ENCODE measurements around the gene CLIC6. TPM values are rescaled to one million over a fixed set of nuclear protein-coding genes. Genes with fewer than 3 reads are reported as not detected.

Gene CLIC6
- total RNA-seq, 1 donor from 2014 or later: 6.2 TPM

DNA sequence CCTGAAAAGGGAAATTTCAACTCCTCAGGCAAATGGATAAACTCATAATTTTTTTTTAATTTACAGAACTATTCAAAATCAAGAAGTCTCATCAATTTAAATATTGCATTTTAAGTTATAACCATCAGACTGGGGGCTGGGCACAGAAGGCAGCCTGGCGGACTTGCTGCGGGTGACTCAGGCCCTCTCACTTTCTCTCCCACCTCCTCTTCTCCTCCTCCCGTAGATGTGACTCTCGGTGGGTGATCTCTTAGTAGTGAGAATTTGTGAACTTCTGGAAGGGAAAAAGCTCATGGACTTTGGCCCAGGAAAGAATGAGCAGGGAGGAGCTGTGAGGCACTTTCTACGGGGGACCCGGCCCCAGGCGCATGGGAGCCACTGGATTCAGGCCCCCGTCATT is 32.9 kb downstream of the CLIC6 start:
- Histone ChIP-seq H3K4me3 (no peak overlapping the region), H3K9me3 (no peaks in the 10 kb centered on the region), H3K27me3 (no peaks in the 10 kb centered on the region), H3K27ac (peak overlapping the region in 1 of 2 donors; percentile 16), H3K4me1 (no peaks in the 10 kb centered on the region), H3K36me3 (no peaks in the 10 kb centered on the region)
- DNase-seq (ENCODE audit: low spot score in 2 of 2): no peak
- intact Hi-C loops (cut with DNase I): no loop called here
- no peak for TF ChIP-seq CTCF (IDR thresholded peaks at IDR 0.05)

DNA sequence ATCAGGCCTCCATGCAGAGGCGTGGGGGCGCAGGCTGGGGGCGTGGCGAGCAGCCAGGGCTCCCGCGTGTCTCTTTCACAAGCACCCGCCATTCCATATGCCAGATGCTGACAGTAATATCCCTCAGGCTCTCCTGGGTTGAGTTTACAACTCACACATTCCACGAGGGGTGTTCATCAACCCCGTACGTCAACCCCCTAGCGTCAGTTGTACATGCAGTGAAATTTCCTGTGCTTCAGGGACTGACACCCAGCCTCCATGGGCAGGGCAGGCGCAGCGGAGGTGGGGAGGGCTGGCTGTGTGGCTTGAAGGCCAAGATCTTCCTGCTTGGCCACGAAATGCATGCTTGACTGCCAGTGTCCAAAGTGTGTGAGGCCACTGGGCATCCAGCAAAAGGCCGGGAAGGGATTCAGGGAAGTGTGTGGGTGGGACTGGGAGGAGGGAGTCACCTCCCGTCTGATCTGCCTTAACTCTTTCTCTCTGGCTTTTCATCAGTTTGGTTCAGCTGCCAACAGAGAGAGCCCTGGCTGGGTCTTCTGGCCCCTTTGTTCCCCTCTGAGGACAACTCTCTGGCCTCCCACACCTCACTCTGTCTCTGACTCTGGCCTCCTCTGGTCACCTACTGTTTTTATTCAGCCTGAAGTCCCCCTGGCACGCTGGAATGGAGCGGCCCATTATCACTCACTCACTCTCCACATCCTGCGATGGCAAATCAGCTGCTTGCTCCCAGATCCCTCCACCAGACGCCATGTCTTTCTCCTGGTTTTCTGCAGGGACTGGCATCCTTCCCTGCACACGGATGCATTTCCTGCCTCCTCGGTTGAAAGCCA is 33.8 kb downstream of the CLIC6 start:
- Histone ChIP-seq H3K4me1 (no peaks in the 10 kb centered on the region), H3K36me3 (no peaks in the 10 kb centered on the region), H3K9me3 (no peaks in the 10 kb centered on the region), H3K27ac (peak overlapping the region in 1 of 2 donors; percentile 16), H3K4me3 (no peak overlapping the region), H3K27me3 (no peaks in the 10 kb centered on the region)
- TF ChIP-seq CTCF (IDR thresholded peaks at IDR 0.05): no peak
- peak in 1 of 2 donors; percentile 83 for DNase-seq (ENCODE audit: low spot score in 2 of 2)
- intact Hi-C loops (cut with DNase I): no loop called here

GRCh38 chr21:34703571-34703970 is 34.8 kb downstream of the CLIC6 start:
- peak in 1 of 2 donors; percentile 25 for DNase-seq (ENCODE audit: low spot score in 2 of 2)
- Histone ChIP-seq H3K4me1 (no peaks in the 10 kb centered on the region), H3K27ac (peak overlapping the region in 1 of 2 donors; percentile 51), H3K27me3 (no peaks in the 10 kb centered on the region), H3K9me3 (no peaks in the 10 kb centered on the region), H3K4me3 (no peak overlapping the region), H3K36me3 (no peaks in the 10 kb centered on the region)
- intact Hi-C loops (cut with DNase I): no loop called here
- no peak for TF ChIP-seq CTCF (IDR thresholded peaks at IDR 0.05)

DNA sequence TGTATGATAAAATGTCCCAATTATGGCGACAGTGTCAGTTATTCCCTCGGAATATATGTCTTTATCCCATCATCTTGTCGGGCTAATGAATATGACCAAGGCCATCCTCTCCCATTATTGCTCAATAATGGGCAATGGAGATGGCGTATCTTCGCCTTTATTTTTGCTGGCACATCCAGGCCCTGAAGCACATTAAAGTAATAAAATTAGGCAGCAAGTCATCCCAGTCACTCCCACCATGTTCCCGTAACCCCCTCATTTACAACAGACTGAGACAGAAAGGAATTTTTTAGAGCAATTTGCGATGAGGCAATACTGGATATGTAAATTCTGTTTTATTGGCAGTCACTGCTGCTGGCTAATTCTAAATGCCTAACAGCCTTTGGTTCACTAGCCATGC is 35.3 kb downstream of the CLIC6 start:
- intact Hi-C loops (cut with DNase I): no loop called here
- no peak for TF ChIP-seq CTCF (IDR thresholded peaks at IDR 0.05)
- H3K27me3 ChIP-seq: no peaks in the 10 kb centered on the region
- H3K27ac ChIP-seq: peak overlapping the region in 1 of 2 donors; percentile 51
- peak in 1 of 2 donors; percentile 62 for DNase-seq (ENCODE audit: low spot score in 2 of 2)
- H3K36me3 ChIP-seq: no peaks in the 10 kb centered on the region
- H3K9me3 ChIP-seq: no peaks in the 10 kb centered on the region
- H3K4me1 ChIP-seq: no peaks in the 10 kb centered on the region
- H3K4me3 ChIP-seq: no peak overlapping the region

- Histone ChIP-seq H3K4me3 (no peak overlapping the region), H3K36me3 (no peaks in the 10 kb centered on the region), H3K9me3 (no peaks in the 10 kb centered on the region), H3K27ac (no peak overlapping the region), H3K27me3 (no peaks in the 10 kb centered on the region), H3K4me1 (no peaks in the 10 kb centered on the region)
- intact Hi-C loops (cut with DNase I): no loop called here
- peak in 1 of 2 donors; percentile 52 for DNase-seq (ENCODE audit: low spot score in 2 of 2)
- TF ChIP-seq CTCF (IDR thresholded peaks at IDR 0.05): no peak
Observed at GRCh38 chr21:34705011-34705410, 36.2 kb downstream of the CLIC6 start.

All from ascending aorta (tissue), 2 donors.